ENCODE results near the gene ABI3BP. TPM values are rescaled to one million over a fixed set of nuclear protein-coding genes. Genes with fewer than 3 reads are reported as not detected.

Gene ABI3BP
- polyA plus RNA-seq, 1 of the 3 experiments (the other 2 are of a cell fraction): 8.4 TPM

DNA sequence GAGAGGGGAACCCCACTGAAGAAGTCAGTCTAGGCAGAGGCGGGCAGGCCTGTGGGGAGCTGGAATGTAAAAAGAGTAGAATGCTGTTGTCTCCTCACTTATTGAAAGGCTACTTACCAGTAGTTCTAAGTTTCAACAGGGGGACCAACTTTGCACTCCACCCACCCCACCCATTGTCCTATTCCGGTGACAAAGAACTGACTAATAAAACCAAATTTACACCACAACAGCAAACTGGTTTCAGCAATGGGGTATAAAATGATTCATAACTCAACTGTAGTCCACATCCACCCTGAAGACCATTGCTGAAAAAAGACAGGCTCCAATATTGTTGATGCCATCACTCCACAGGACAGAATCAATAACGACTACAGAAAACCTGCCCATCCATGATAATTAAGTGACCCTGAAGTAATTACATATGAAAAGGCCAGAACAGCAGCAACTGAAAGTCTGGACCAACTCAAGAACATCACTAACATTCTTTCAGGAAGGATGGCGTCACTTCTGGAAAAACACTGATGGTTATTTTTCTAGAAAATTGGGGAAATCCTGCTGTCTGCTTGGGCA, 80.2 kb downstream of the ABI3BP start:
- no peak overlapping the region for H3K4me2 ChIP-seq
- no peaks in the 10 kb centered on the region for H3K9me3 ChIP-seq
- H3K36me3 ChIP-seq (replicated peaks in 1 of 2; ENCODE audit: control insufficient read depth in 1 of 2, insufficient read depth in 2 of 2, low read length in 1 of 2): no peaks in the 10 kb centered on the region
- ChIA-PET CTCF (interaction anchor here (0.8 to 1.1 kb wide), 2 partner anchors 10 to 18 kb away, joined by 3 read pairs; no protein-coding TSS in a partner anchor), POLR2A (no interaction called here)
- no peak for DNase-seq
- no peak overlapping the region for H2AFZ ChIP-seq (ENCODE audit: low read depth)
- H3K4me1 ChIP-seq (ENCODE audit: control insufficient read depth in 1 of 2, insufficient read depth in 2 of 2, low read depth in 1 of 2, low read length in 1 of 2): peaks cover 0 to 9% of the 10 kb centered on the region in 2 experiments; a peak in 2 of 4 replicates
- H3K27ac ChIP-seq (ENCODE audit: low read depth in 2 of 2, low read length in 1 of 2): no peak overlapping the region
- no peaks in the 10 kb centered on the region for H4K20me1 ChIP-seq (ENCODE audit: insufficient read depth)
- no peaks in the 10 kb centered on the region for H3K27me3 ChIP-seq (ENCODE audit: insufficient read depth)
- 94% methylated on average over 4 of the region's 4 CpGs for WGBS (ENCODE audit: low lambda C conversion rate)
- no peaks in the 10 kb centered on the region for H3F3A ChIP-seq (replicated peaks; ENCODE audit: insufficient read depth)
- no peak overlapping the region for H3K9ac ChIP-seq
- H3K79me2 ChIP-seq (ENCODE audit: insufficient read depth): no peaks in the 10 kb centered on the region
- no peak overlapping the region for H3K4me3 ChIP-seq (ENCODE audit: low read depth in 2 of 2, low read length in 1 of 2)
- TF ChIP-seq CHD2 (IDR thresholded peaks at IDR 0.05; ENCODE audit: low read length, partially characterized antibody): no peak
- TF ChIP-seq MXI1 (IDR thresholded peaks at IDR 0.05; ENCODE audit: low read depth, low read length): no peak
- no peak for TF ChIP-seq FOXM1 (IDR thresholded peaks at IDR 0.05; ENCODE audit: low read depth)
- no peak for TF ChIP-seq SIN3A (IDR thresholded peaks at IDR 0.05; ENCODE audit: borderline replicate concordance, low read depth, low read length)
- TF ChIP-seq ZBTB33 (IDR thresholded peaks at IDR 0.05; ENCODE audit: borderline replicate concordance, low read depth): no peak
- TF ChIP-seq CTCF (IDR thresholded peaks at IDR 0.05): no peak
- no peak for TF ChIP-seq ELF1 (IDR thresholded peaks at IDR 0.05)
- no peak for TF ChIP-seq GABPA (IDR thresholded peaks at IDR 0.05; ENCODE audit: low read depth)
- TF ChIP-seq JUND (IDR thresholded peaks at IDR 0.05): no peak
- TF ChIP-seq RFX5 (IDR thresholded peaks at IDR 0.05; ENCODE audit: low read length): no peak
- no peak for TF ChIP-seq TAF1 (IDR thresholded peaks at IDR 0.05; ENCODE audit: borderline replicate concordance, low read depth, low read length)
- H3K9me2 ChIP-seq: no peaks in the 10 kb centered on the region

DNA sequence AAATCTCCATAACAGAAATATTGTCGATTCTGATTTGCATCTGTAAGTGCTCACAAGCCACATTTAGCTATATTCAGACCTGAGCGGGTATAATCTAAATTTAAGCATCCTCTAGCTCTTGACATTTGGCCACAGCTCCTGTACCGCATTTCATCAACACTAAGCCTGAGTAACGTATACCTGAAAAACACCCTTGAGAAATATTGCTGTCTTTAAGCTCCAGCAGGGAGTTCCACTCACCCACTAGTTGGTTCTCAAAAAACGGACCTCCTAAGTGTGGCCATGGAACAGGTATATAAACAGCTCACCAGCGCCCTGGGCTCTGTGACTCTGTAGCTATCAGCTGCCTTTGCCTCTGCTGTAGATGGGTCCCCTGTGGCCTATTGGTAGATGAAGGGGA, 80.7 kb downstream of the ABI3BP start:
- Histone ChIP-seq H3K4me3 (ENCODE audit: low read depth in 2 of 2, low read length in 1 of 2) (no peak overlapping the region), H3K27me3 (ENCODE audit: insufficient read depth) (no peaks in the 10 kb centered on the region), H3K4me1 (ENCODE audit: control insufficient read depth in 1 of 2, insufficient read depth in 2 of 2, low read depth in 1 of 2, low read length in 1 of 2) (peaks cover 0 to 9% of the 10 kb centered on the region in 2 experiments; a peak in 2 of 4 replicates), H3K27ac (ENCODE audit: low read depth in 2 of 2, low read length in 1 of 2) (no peak overlapping the region), H3K4me2 (no peak overlapping the region), H3K9me3 (no peaks in the 10 kb centered on the region), H3K9me2 (no peaks in the 10 kb centered on the region), H3K36me3 (replicated peaks in 1 of 2; ENCODE audit: control insufficient read depth in 1 of 2, insufficient read depth in 2 of 2, low read length in 1 of 2) (no peaks in the 10 kb centered on the region), H3F3A (replicated peaks; ENCODE audit: insufficient read depth) (no peaks in the 10 kb centered on the region), H3K9ac (no peak overlapping the region), H4K20me1 (ENCODE audit: insufficient read depth) (no peaks in the 10 kb centered on the region), H3K79me2 (ENCODE audit: insufficient read depth) (no peaks in the 10 kb centered on the region), H2AFZ (ENCODE audit: low read depth) (no peak overlapping the region)
- CTCF ChIA-PET: interaction anchor here (0.8 to 1.1 kb wide), 2 partner anchors 9 to 18 kb away, joined by 3 read pairs; no protein-coding TSS in a partner anchor
- POLR2A ChIA-PET: no interaction called here
- WGBS (ENCODE audit: low lambda C conversion rate): 66% methylated on average over 6 of the region's 6 CpGs
- DNase-seq: no peak
- TF ChIP-seq RFX5 (IDR thresholded peaks at IDR 0.05; ENCODE audit: low read length): no peak
- TF ChIP-seq, protein P1, sequence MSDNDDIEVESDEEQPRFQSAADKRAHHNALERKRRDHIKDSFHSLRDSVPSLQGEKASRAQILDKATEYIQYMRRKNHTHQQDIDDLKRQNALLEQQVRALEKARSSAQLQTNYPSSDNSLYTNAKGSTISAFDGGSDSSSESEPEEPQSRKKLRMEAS (IDR thresholded peaks at IDR 0.05; ENCODE audit: low read depth): no peak
- TF ChIP-seq SIN3A (IDR thresholded peaks at IDR 0.05; ENCODE audit: borderline replicate concordance, low read depth, low read length): no peak
- TF ChIP-seq RXRA (IDR thresholded peaks at IDR 0.05; ENCODE audit: borderline replicate concordance, low read depth): no peak
- TF ChIP-seq ELF1 (IDR thresholded peaks at IDR 0.05): no peak
- TF ChIP-seq PBX3 (IDR thresholded peaks at IDR 0.05): no peak
- TF ChIP-seq JUND (IDR thresholded peaks at IDR 0.05): no peak
- TF ChIP-seq POLR2AphosphoS5 (IDR thresholded peaks at IDR 0.05; ENCODE audit: low read depth, low read length): no peak
- TF ChIP-seq, protein P2, sequence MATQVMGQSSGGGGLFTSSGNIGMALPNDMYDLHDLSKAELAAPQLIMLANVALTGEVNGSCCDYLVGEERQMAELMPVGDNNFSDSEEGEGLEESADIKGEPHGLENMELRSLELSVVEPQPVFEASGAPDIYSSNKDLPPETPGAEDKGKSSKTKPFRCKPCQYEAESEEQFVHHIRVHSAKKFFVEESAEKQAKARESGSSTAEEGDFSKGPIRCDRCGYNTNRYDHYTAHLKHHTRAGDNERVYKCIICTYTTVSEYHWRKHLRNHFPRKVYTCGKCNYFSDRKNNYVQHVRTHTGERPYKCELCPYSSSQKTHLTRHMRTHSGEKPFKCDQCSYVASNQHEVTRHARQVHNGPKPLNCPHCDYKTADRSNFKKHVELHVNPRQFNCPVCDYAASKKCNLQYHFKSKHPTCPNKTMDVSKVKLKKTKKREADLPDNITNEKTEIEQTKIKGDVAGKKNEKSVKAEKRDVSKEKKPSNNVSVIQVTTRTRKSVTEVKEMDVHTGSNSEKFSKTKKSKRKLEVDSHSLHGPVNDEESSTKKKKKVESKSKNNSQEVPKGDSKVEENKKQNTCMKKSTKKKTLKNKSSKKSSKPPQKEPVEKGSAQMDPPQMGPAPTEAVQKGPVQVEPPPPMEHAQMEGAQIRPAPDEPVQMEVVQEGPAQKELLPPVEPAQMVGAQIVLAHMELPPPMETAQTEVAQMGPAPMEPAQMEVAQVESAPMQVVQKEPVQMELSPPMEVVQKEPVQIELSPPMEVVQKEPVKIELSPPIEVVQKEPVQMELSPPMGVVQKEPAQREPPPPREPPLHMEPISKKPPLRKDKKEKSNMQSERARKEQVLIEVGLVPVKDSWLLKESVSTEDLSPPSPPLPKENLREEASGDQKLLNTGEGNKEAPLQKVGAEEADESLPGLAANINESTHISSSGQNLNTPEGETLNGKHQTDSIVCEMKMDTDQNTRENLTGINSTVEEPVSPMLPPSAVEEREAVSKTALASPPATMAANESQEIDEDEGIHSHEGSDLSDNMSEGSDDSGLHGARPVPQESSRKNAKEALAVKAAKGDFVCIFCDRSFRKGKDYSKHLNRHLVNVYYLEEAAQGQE (IDR thresholded peaks at IDR 0.05; ENCODE audit: low read depth, low read length): no peak
- no peak for TF ChIP-seq FOXJ3 (CRISPR knock-in tag; IDR thresholded peaks at IDR 0.05)
- no peak for TF ChIP-seq YY1 (IDR thresholded peaks at IDR 0.05; ENCODE audit: low read depth)
- no peak for TF ChIP-seq NFIC (IDR thresholded peaks at IDR 0.05; ENCODE audit: borderline replicate concordance)
- TF ChIP-seq CHD2 (IDR thresholded peaks at IDR 0.05; ENCODE audit: low read length, partially characterized antibody): no peak
